T-cell (primary cell): ENCODE results near the gene HSD17B2. TPM values are rescaled to one million over a fixed set of nuclear protein-coding genes. Genes with fewer than 3 reads are reported as not detected.

ENCODE experiments used
- ATAC-seq, 4 experiments: fragments of 200-7000 bp in 3 of 4; fragments of 150-1000 bp in 1 of 4; cut with Tn5 transposase; replicated peaks in 1 of 4; 1 replicate in 3 of 4; 2 replicates in 1 of 4; pipeline ENCODE4 v1.10.0; 2021; ENCODE audit warnings: moderate library complexity in 3 of 4, mild to moderate bottlenecking in 2 of 4, moderate number of reproducible peaks in 1 of 4
- CTCF ChIA-PET, 2 donors: fragments of 300-600 bp; sonication (Branson Sonifier 250); formaldehyde crosslinking; loops; one replicate each; lab custom pipeline; 2022; ENCODE audit warnings: antibody characterized with exemption in 2 of 2; lab: Charles Lee
- POLR2A ChIA-PET, 2 donors: fragments of 300-600 bp; sonication (Branson Sonifier 250); formaldehyde crosslinking; loops; one replicate each; lab custom pipeline; 2022; ENCODE audit warnings: antibody characterized with exemption in 2 of 2; lab: Charles Lee
- DNase-seq, 35 experiments: peaks; one replicate each; pipeline versions ENCODE4 v3.0.0 to v3.0.0-alpha.2; 2013 to 2023
- H3K27ac ChIP-seq: one replicate; pipeline ENCODE4 v1.5.1; 2013; ENCODE audit warnings: low read length
- H3K27me3 ChIP-seq, 2 experiments: replicated peaks in 1 of 2; 1 replicate in 1 of 2; 2 replicates in 1 of 2; pipeline versions ENCODE4 v1.6.1 to v1.7.0; 2013; ENCODE audit warnings: low read length in 1 of 2, mixed read lengths in 1 of 2; ENCODE audit not compliant: control insufficient read depth in 2 of 2, insufficient read depth in 2 of 2; ENCODE audit errors: extremely low read depth in 1 of 2
- H3K36me3 ChIP-seq, 2 donors: 1 replicate in 1 of 2; 2 replicates in 1 of 2; pipeline versions ENCODE4 v1.6.1 to v1.7.0; 2013; ENCODE audit warnings: low read length in 1 of 2; ENCODE audit not compliant: control insufficient read depth in 2 of 2, insufficient read depth in 1 of 2; ENCODE audit errors: extremely low read depth in 1 of 2
- H3K4me1 ChIP-seq, 2 experiments: 1 replicate in 1 of 2; 2 replicates in 1 of 2; pipeline versions ENCODE4 v1.6.1 to v1.7.0; 2013; ENCODE audit warnings: low read length in 2 of 2, mixed read lengths in 1 of 2; ENCODE audit not compliant: insufficient read depth in 2 of 2, control insufficient read depth in 1 of 2; ENCODE audit errors: extremely low read depth in 1 of 2
- H3K4me3 ChIP-seq, 2 donors: 1 replicate in 1 of 2; 2 replicates in 1 of 2; pipeline versions ENCODE4 v1.5.1 to v1.7.0; 2013; ENCODE audit warnings: mild to moderate bottlenecking in 2 of 2, low read length in 1 of 2, moderate library complexity in 1 of 2; ENCODE audit not compliant: control insufficient read depth in 1 of 2; ENCODE audit errors: extremely low read depth in 1 of 2
- H3K9me3 ChIP-seq: 2 replicates; pipeline ENCODE4 v1.7.0; 2013
- H3K27ac Mint-ChIP-seq, 2 donors: one replicate each; pipeline ENCODE4 v1.8.0; 2020 to 2021; ENCODE audit warnings: mild to moderate bottlenecking in 2 of 2, mixed read lengths in 2 of 2
- H3K27me3 Mint-ChIP-seq, 2 donors: one replicate each; pipeline ENCODE4 v1.8.0; 2021 to 2022; ENCODE audit warnings: mixed read lengths in 2 of 2
- H3K36me3 Mint-ChIP-seq: one replicate; pipeline ENCODE4 v1.8.0; 2021; ENCODE audit warnings: mixed read lengths
- H3K4me1 Mint-ChIP-seq, 3 donors: one replicate each; pipeline ENCODE4 v1.8.0; 2020 to 2022; ENCODE audit warnings: mixed read lengths in 3 of 3, mild to moderate bottlenecking in 1 of 3
- H3K4me3 Mint-ChIP-seq, 3 donors: one replicate each; pipeline ENCODE4 v1.8.0; 2020 to 2022; ENCODE audit warnings: mild to moderate bottlenecking in 3 of 3, mixed read lengths in 3 of 3, moderate library complexity in 3 of 3
- H3K9me3 Mint-ChIP-seq, 3 donors: one replicate each; pipeline ENCODE4 v1.8.0; 2020 to 2022; ENCODE audit warnings: mixed read lengths in 3 of 3
- WGBS: methylation state at CpG from one replicate; pipeline ENCODE4 v1.1.5; 2013; ENCODE audit warnings: missing lambda C conversion rate; ENCODE audit not compliant: insufficient coverage; 5-methylcytosine and 5-hydroxymethylcytosine counted together
- total RNA-seq, 35 experiments: library from RNA in 6 of 35; stranded (reverse) in 6 of 35; fragments of 120-200 nt in 1 of 35; gene quantifications; one replicate each; pipeline versions ENCODE4 v1.2.1 to v1.2.4 and lab custom pipeline; 2013 to 2026

The HSD17B2 gene
- total RNA-seq, 5 donors from 2014 or later (not counting 1 experiment from before 2014, with no cell fraction given) = not detected

DNA sequence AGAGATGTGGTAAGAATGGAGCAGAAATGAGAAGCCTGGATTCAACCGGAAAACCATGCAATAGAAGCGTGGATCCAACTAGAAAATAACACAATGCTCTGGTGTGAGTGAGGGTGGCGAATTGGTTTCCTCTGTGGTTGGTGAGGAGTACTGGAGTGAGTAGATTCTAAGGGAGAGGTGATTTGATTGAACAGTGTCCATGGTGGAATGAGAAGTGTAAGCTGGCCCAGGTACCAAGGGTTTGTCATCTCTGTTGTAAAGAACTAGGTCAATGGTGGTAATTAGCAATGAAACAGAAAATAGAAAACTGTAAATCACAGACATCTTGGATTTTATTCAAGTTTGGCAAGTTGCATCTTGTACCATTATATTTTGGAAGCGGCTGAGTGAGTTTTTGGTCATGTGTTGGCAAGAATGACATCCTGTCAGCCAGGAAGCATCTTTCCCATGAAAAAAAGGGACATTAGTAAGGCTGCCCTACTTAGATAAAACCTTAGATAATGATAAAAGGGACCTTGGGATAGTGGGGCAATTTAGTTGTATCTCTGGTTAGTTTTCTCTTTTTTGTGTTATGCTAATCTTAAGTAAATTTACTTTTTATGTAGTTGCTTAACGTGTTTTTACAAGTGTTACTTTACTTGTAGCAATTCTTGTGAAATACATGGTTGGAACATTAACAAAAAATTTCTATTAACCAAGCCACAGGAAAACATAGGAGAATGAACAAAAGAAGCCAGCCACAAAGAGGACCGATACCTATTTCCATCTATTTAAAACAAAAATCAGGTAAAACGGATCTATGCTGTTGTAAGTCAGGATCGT lies 20.9 kb downstream of the HSD17B2 start:
- no peaks in the 10 kb centered on the region for H3K36me3 Mint-ChIP-seq
- DNase-seq (no peak), ATAC-seq (no peak)
- no peak overlapping the region for H3K27ac Mint-ChIP-seq
- Histone ChIP-seq H3K4me1 (no peaks in the 10 kb centered on the region), H3K9me3 (no peaks in the 10 kb centered on the region), H3K36me3 (no peaks in the 10 kb centered on the region), H3K27me3 (peaks cover 4 to 8% of the 10 kb centered on the region in 2 experiments), H3K4me3 (no peak overlapping the region), H3K27ac (no peak overlapping the region)
- no peak overlapping the region for H3K4me3 Mint-ChIP-seq
- POLR2A ChIA-PET = no interaction called here
- WGBS = 79% methylated on average over 3 of the region's 8 CpGs
- peaks cover 12 to 20% of the 10 kb centered on the region in 2 donors for H3K27me3 Mint-ChIP-seq
- H3K9me3 Mint-ChIP-seq = peaks cover 0 to 7% (median 0%) of the 10 kb centered on the region in 3 donors
- CTCF ChIA-PET = no interaction called here
- H3K4me1 Mint-ChIP-seq = no peaks in the 10 kb centered on the region

- DNase-seq = no peak
- CTCF ChIA-PET = no interaction called here
Observed at GRCh38 chr16:82056550-82056896, 21.5 kb downstream of the HSD17B2 start.

GRCh38 chr16:82059161-82059982 lies 24.3 kb downstream of the HSD17B2 start:
- no peaks in the 10 kb centered on the region for H3K36me3 ChIP-seq
- no peak overlapping the region for H3K27ac ChIP-seq
- Mint-ChIP-seq H3K27me3 (peaks cover 12 to 25% of the 10 kb centered on the region in 2 donors), H3K27ac (no peak overlapping the region), H3K9me3 (peaks cover 0 to 7% (median 0%) of the 10 kb centered on the region in 3 donors), H3K36me3 (no peaks in the 10 kb centered on the region), H3K4me1 (peaks cover 0 to 4% (median 0%) of the 10 kb centered on the region in 3 donors), H3K4me3 (no peak overlapping the region)
- POLR2A ChIA-PET = no interaction called here
- CTCF ChIA-PET = no interaction called here
- no peak overlapping the region for H3K4me3 ChIP-seq
- 89% methylated on average over 4 of the region's 8 CpGs for WGBS
- DNase-seq (no peak), ATAC-seq (no peak)
- H3K9me3 ChIP-seq = no peaks in the 10 kb centered on the region
- H3K4me1 ChIP-seq = no peaks in the 10 kb centered on the region
- peaks cover 5 to 8% of the 10 kb centered on the region in 2 experiments for H3K27me3 ChIP-seq

More at GRCh38 chr16:82056550-82056896, 21.5 kb downstream of the HSD17B2 start:
- Mint-ChIP-seq H3K27me3 (peaks cover 12 to 20% of the 10 kb centered on the region in 2 donors), H3K9me3 (peaks cover 0 to 7% (median 0%) of the 10 kb centered on the region in 3 donors), H3K36me3 (no peaks in the 10 kb centered on the region), H3K4me1 (no peaks in the 10 kb centered on the region), H3K27ac (no peak overlapping the region), H3K4me3 (no peak overlapping the region)
- Histone ChIP-seq H3K27me3 (peaks cover 5 to 8% of the 10 kb centered on the region in 2 experiments), H3K36me3 (no peaks in the 10 kb centered on the region), H3K9me3 (no peaks in the 10 kb centered on the region), H3K27ac (no peak overlapping the region), H3K4me1 (no peaks in the 10 kb centered on the region), H3K4me3 (no peak overlapping the region)
- ATAC-seq = no peak
- POLR2A ChIA-PET = interaction anchor here in 1 of 2 donors (0.6 kb wide), 1 partner anchor 127 kb away, joined by 5 read pairs; no protein-coding TSS in a partner anchor
- WGBS = no CpG with 5 or more reads among the region's 3 CpGs

- ChIA-PET POLR2A (no interaction called here), CTCF (no interaction called here)
- no peaks in the 10 kb centered on the region for H3K36me3 Mint-ChIP-seq
- H3K9me3 Mint-ChIP-seq = peaks cover 0 to 7% (median 0%) of the 10 kb centered on the region in 3 donors
- peaks cover 0 to 4% (median 0%) of the 10 kb centered on the region in 3 donors for H3K4me1 Mint-ChIP-seq
- ATAC-seq (no peak), DNase-seq (no peak)
- H3K27me3 Mint-ChIP-seq = peaks cover 12 to 25% of the 10 kb centered on the region in 2 donors
- Histone ChIP-seq H3K9me3 (no peaks in the 10 kb centered on the region), H3K4me1 (no peaks in the 10 kb centered on the region), H3K4me3 (no peak overlapping the region), H3K27me3 (peaks cover 5 to 8% of the 10 kb centered on the region in 2 experiments), H3K27ac (no peak overlapping the region), H3K36me3 (no peaks in the 10 kb centered on the region)
- no peak overlapping the region for H3K4me3 Mint-ChIP-seq
- WGBS = no CpG with 5 or more reads among the region's 1 CpG
- no peak overlapping the region for H3K27ac Mint-ChIP-seq
Observed at GRCh38 chr16:82059983-82060421, 24.9 kb downstream of the HSD17B2 start.

GRCh38 chr16:82061861-82062525 lies 26.9 kb downstream of the HSD17B2 start:
- H3K9me3 Mint-ChIP-seq = no peaks in the 10 kb centered on the region
- CTCF ChIA-PET = no interaction called here
- Histone ChIP-seq H3K4me1 (no peaks in the 10 kb centered on the region), H3K4me3 (no peak overlapping the region), H3K36me3 (no peaks in the 10 kb centered on the region), H3K27me3 (peaks cover 5% of the 10 kb centered on the region in 2 experiments), H3K27ac (no peak overlapping the region), H3K9me3 (no peaks in the 10 kb centered on the region)
- H3K4me3 Mint-ChIP-seq = no peak overlapping the region
- ATAC-seq = no peak
- peaks cover 0 to 4% (median 0%) of the 10 kb centered on the region in 3 donors for H3K4me1 Mint-ChIP-seq
- WGBS = 39% methylated on average over 5 of the region's 5 CpGs
- no peak overlapping the region for H3K27ac Mint-ChIP-seq
- H3K27me3 Mint-ChIP-seq = peaks cover 12 to 19% of the 10 kb centered on the region in 2 donors
- POLR2A ChIA-PET = no interaction called here
- H3K36me3 Mint-ChIP-seq = no peaks in the 10 kb centered on the region
- peak in 1 of 35 experiments; percentile 28 for DNase-seq

DNA sequence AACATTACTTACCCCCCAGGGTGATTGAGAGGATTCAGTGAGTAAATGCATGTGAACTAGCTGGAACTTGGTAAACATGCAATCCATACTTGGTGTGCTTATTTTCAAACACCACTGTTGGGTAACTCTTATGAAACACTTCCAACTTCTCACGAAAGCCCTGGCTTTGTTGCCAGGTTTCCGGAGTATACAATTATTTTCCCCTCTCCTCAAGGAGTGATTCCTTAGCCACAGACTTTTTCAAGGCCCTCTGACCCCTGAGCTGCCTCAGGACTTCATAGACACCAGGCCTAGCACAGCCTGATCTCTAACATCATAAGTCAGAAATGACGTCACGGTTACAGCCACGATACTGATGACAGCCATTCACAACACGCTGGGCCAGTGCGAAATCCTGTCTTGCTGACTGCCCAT lies 27.6 kb downstream of the HSD17B2 start:
- no peak for ATAC-seq
- Histone ChIP-seq H3K4me3 (no peak overlapping the region), H3K36me3 (no peaks in the 10 kb centered on the region), H3K27ac (no peak overlapping the region), H3K4me1 (no peaks in the 10 kb centered on the region), H3K27me3 (peaks cover 5% of the 10 kb centered on the region in 2 experiments), H3K9me3 (no peaks in the 10 kb centered on the region)
- Mint-ChIP-seq H3K27ac (no peak overlapping the region), H3K27me3 (peaks cover 10 to 19% of the 10 kb centered on the region in 2 donors), H3K4me3 (no peak overlapping the region), H3K9me3 (no peaks in the 10 kb centered on the region), H3K36me3 (no peaks in the 10 kb centered on the region), H3K4me1 (peaks cover 0 to 4% (median 0%) of the 10 kb centered on the region in 3 donors)
- no peak for DNase-seq
- CTCF ChIA-PET = no interaction called here
- POLR2A ChIA-PET = no interaction called here
- 94% methylated on average over 5 of the region's 7 CpGs for WGBS
